ENCODE measurements around the gene ADRB2. TPM values are rescaled to one million over a fixed set of nuclear protein-coding genes. Genes with fewer than 3 reads are reported as not detected.

ADRB2 gene
- 2.6 and 3.3 TPM in 2 replicates for total RNA-seq

GRCh38 chr5:148826053-148826738 is at the start of gene ADRB2:
Gene ADRB2, plus strand, starts transcription at chr5:148826611. Its CDS starts 221 bp downstream, at chr5:148826832.
- peak within 1 kb of the TSS; percentile 67 for H3K4me3 ChIP-seq (ENCODE audit: low read depth, low read length)
- no peak for DNase-seq (ENCODE audit: low read depth)
- TF ChIP-seq, protein P1, sequence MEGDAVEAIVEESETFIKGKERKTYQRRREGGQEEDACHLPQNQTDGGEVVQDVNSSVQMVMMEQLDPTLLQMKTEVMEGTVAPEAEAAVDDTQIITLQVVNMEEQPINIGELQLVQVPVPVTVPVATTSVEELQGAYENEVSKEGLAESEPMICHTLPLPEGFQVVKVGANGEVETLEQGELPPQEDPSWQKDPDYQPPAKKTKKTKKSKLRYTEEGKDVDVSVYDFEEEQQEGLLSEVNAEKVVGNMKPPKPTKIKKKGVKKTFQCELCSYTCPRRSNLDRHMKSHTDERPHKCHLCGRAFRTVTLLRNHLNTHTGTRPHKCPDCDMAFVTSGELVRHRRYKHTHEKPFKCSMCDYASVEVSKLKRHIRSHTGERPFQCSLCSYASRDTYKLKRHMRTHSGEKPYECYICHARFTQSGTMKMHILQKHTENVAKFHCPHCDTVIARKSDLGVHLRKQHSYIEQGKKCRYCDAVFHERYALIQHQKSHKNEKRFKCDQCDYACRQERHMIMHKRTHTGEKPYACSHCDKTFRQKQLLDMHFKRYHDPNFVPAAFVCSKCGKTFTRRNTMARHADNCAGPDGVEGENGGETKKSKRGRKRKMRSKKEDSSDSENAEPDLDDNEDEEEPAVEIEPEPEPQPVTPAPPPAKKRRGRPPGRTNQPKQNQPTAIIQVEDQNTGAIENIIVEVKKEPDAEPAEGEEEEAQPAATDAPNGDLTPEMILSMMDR (conservative IDR thresholded peaks at IDR 0.05; ENCODE audit: low read depth, low read length), result no peak

- H3K4me3 ChIP-seq (ENCODE audit: low read depth, low read length), result no peak overlapping the region
- TF ChIP-seq, protein P1 (conservative IDR thresholded peaks at IDR 0.05; ENCODE audit: low read depth, low read length), result no peak
- DNase-seq (ENCODE audit: low read depth), result peak; percentile 51
These were observed 49.6 kb upstream of the ADRB2 start for GRCh38 chr5:148776780-148777179.

DNA sequence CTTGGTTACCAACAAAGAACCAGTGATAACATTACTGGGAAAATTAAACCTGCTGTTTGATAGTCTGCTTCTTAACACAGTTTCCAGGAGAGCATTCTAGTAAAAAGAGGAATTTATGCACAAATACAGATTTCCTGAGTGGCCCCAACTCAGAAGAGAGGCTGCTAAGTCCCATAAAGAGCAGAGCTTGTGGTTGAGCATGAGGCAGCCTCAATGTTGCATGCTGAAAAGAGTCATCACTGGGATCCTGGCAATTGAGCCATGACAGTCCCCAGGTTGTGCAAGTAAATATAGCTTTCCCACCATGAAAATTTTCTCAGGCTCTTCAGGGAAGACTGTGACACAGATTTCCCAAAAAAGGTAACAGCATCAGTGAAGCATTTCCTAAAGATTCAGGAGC is 47.5 kb upstream of the ADRB2 start:
- H3K4me3 ChIP-seq (ENCODE audit: low read depth, low read length), result no peak overlapping the region
- DNase-seq (ENCODE audit: low read depth), result no peak
- TF ChIP-seq, protein P1 (conservative IDR thresholded peaks at IDR 0.05; ENCODE audit: low read depth, low read length), result no peak

GRCh38 chr5:148780711-148781110 is 45.7 kb upstream of the ADRB2 start:
- TF ChIP-seq, protein P1 (conservative IDR thresholded peaks at IDR 0.05; ENCODE audit: low read depth, low read length), result peak; percentile 14
- DNase-seq (ENCODE audit: low read depth), result no peak

DNA sequence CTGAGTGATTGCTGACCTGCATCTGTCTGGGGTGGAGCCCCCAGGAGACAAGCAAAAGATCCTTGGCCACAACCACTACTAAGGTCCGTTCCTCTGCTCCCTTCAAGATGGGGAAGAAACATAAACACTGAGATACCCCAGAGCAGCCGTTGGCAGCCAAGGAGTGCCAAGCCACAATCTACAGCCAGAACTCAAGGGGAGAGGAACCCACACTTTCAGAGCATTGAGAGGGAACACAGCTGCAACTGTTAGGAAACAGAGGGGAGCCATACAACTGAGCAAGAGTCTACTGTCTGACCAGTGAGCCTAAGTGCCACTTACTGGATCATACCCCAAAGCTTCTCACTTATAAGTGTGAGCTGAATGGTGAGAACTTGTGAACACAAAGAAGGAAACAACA is 44.6 kb upstream of the ADRB2 start:
- no peak overlapping the region for H3K4me3 ChIP-seq (ENCODE audit: low read depth, low read length)
- no peak for DNase-seq (ENCODE audit: low read depth)
- TF ChIP-seq, protein P1 (conservative IDR thresholded peaks at IDR 0.05; ENCODE audit: low read depth, low read length), result no peak

More at GRCh38 chr5:148780711-148781110, 45.7 kb upstream of the ADRB2 start:
- no peak overlapping the region for H3K4me3 ChIP-seq (ENCODE audit: low read depth, low read length)

- DNase-seq (ENCODE audit: low read depth), result no peak
- no peak overlapping the region for H3K4me3 ChIP-seq (ENCODE audit: low read depth, low read length)
- TF ChIP-seq, protein P1 (conservative IDR thresholded peaks at IDR 0.05; ENCODE audit: low read depth, low read length), result no peak
These were observed 41.2 kb upstream of the ADRB2 start for GRCh38 chr5:148785223-148785622.

- TF ChIP-seq, protein P1 (conservative IDR thresholded peaks at IDR 0.05; ENCODE audit: low read depth, low read length), result no peak
- DNase-seq (ENCODE audit: low read depth), result no peak
- H3K4me3 ChIP-seq (ENCODE audit: low read depth, low read length), result no peak overlapping the region
These were observed 40.0 kb upstream of the ADRB2 start for GRCh38 chr5:148786456-148786855.
